H9 (cell line): ENCODE results near the gene PLBD1. TPM values are rescaled to one million over a fixed set of nuclear protein-coding genes. Genes with fewer than 3 reads are reported as not detected.

Source experiments
- DNase-seq: peaks from one replicate; pipeline ENCODE4 v3.0.0-alpha.2; 2017
- H2AFZ ChIP-seq: one replicate; pipeline ENCODE4 v1.6.1; 2013; ENCODE audit warnings: mild to moderate bottlenecking, low read length, control low read depth, moderate library complexity
- H2AK5ac ChIP-seq: 2 replicates; pipeline ENCODE4 v1.6.1; 2013; ENCODE audit warnings: low read length, control low read depth, mixed read lengths; ENCODE audit not compliant: insufficient read length
- H2BK120ac ChIP-seq: one replicate; pipeline ENCODE4 v1.6.1; 2013; ENCODE audit warnings: low read depth, mild to moderate bottlenecking, low read length, control low read depth, inconsistent platforms; ENCODE audit not compliant: poor library complexity, severe bottlenecking
- H2BK12ac ChIP-seq: 2 replicates; pipeline ENCODE4 v1.6.1; 2013; ENCODE audit warnings: low read length, control low read depth, mixed read lengths, low read depth; ENCODE audit not compliant: insufficient read length
- H2BK15ac ChIP-seq: 2 replicates; pipeline ENCODE4 v1.6.1; 2013; ENCODE audit warnings: low read depth, low read length, control low read depth
- H2BK20ac ChIP-seq: one replicate; pipeline ENCODE4 v1.6.1; 2013; ENCODE audit warnings: low read depth, mild to moderate bottlenecking, low read length, control low read depth, inconsistent platforms; ENCODE audit not compliant: poor library complexity, severe bottlenecking
- H2BK5ac ChIP-seq: 2 replicates; pipeline ENCODE4 v1.6.1; 2013; ENCODE audit warnings: low read length, control low read depth, mixed read lengths; ENCODE audit not compliant: insufficient read length
- H3K14ac ChIP-seq: 2 replicates; pipeline ENCODE4 v1.6.1; 2013; ENCODE audit warnings: low read length, control low read depth; ENCODE audit not compliant: insufficient read depth
- H3K18ac ChIP-seq: 2 replicates; pipeline ENCODE4 v1.6.1; 2013; ENCODE audit warnings: low read depth, mild to moderate bottlenecking, mixed read lengths, low read length, control low read depth; ENCODE audit not compliant: insufficient read length
- H3K23ac ChIP-seq: 2 replicates; pipeline ENCODE4 v1.6.1; 2013; ENCODE audit warnings: low read length, control low read depth, mixed read lengths, low read depth; ENCODE audit not compliant: insufficient read length
- H3K23me2 ChIP-seq: 2 replicates; pipeline ENCODE4 v1.6.1; 2013; ENCODE audit warnings: low read depth, mild to moderate bottlenecking, mixed read lengths, low read length, control low read depth; ENCODE audit not compliant: insufficient read length, poor library complexity, severe bottlenecking
- H3K27ac ChIP-seq: 2 replicates; pipeline ENCODE4 v1.5.1; 2013; ENCODE audit warnings: low read length, control low read depth, mixed read lengths, low read depth; ENCODE audit not compliant: insufficient read length
- H3K27me3 ChIP-seq: 2 replicates; pipeline ENCODE4 v1.6.1; 2013; ENCODE audit warnings: low read length, control low read depth, inconsistent platforms; ENCODE audit not compliant: insufficient read depth
- H3K4ac ChIP-seq: 2 replicates; pipeline ENCODE4 v1.6.1; 2013; ENCODE audit warnings: low read depth, mild to moderate bottlenecking, control low read depth, inconsistent platforms, low read length, moderate library complexity
- H3K4me1 ChIP-seq: 2 replicates; pipeline ENCODE4 v1.6.1; 2013; ENCODE audit warnings: low read length, control low read depth, inconsistent platforms; ENCODE audit not compliant: insufficient read depth
- H3K4me2 ChIP-seq: 2 replicates; pipeline ENCODE4 v1.6.1; 2013; ENCODE audit warnings: low read length, control low read depth, mixed read lengths; ENCODE audit not compliant: insufficient read length, insufficient read depth
- H3K56ac ChIP-seq: 2 replicates; pipeline ENCODE4 v1.6.1; 2013; ENCODE audit warnings: low read depth, mild to moderate bottlenecking, mixed read lengths, low read length, control low read depth; ENCODE audit not compliant: insufficient read length
- H3K79me1 ChIP-seq: 2 replicates; pipeline ENCODE4 v1.6.1; 2013; ENCODE audit warnings: low read depth, mild to moderate bottlenecking, moderate library complexity, low read length, control low read depth, inconsistent platforms; ENCODE audit not compliant: insufficient read depth, poor library complexity, severe bottlenecking
- H3K79me2 ChIP-seq: 2 replicates; pipeline ENCODE4 v1.6.1; 2013; ENCODE audit warnings: low read length, control low read depth, inconsistent platforms; ENCODE audit not compliant: insufficient read depth
- H3K9ac ChIP-seq: 2 replicates; pipeline ENCODE4 v1.6.1; 2013; ENCODE audit warnings: low read length, control low read depth, mixed read lengths; ENCODE audit not compliant: insufficient read length; ENCODE audit errors: extremely low read depth
- H3K9me3 ChIP-seq: one replicate; pipeline ENCODE4 v1.6.1; 2013; ENCODE audit warnings: low read depth, low read length, inconsistent platforms; ENCODE audit not compliant: control insufficient read depth
- H3T11ph ChIP-seq: one replicate; pipeline ENCODE4 v1.6.1; 2013; ENCODE audit warnings: mild to moderate bottlenecking, low read length, control low read depth, inconsistent platforms
- H4K20me1 ChIP-seq: one replicate; pipeline ENCODE4 v1.6.1; 2013; ENCODE audit not compliant: control insufficient read depth, insufficient read length, insufficient read depth
- H4K5ac ChIP-seq: 2 replicates; pipeline ENCODE4 v1.6.1; 2013; ENCODE audit warnings: low read depth, mild to moderate bottlenecking, mixed read lengths, low read length, control low read depth; ENCODE audit not compliant: insufficient read length
- H4K8ac ChIP-seq: replicated peaks from 2 replicates; pipeline ENCODE4 v1.6.1; 2013; ENCODE audit warnings: low read length, control low read depth, mixed read lengths, low read depth; ENCODE audit not compliant: insufficient read length
- H4K91ac ChIP-seq: 2 replicates; pipeline ENCODE4 v1.6.1; 2013; ENCODE audit warnings: low read depth, mild to moderate bottlenecking, moderate library complexity, mixed read lengths, low read length, control low read depth; ENCODE audit not compliant: insufficient read length
- H3K27ac Mint-ChIP-seq, 3 experiments: 2 replicates in 2 of 3; 3 replicates in 1 of 3; pipeline ENCODE4 v1.8.0; 2020 to 2021; ENCODE audit warnings: mixed read lengths in 3 of 3, mild to moderate bottlenecking in 1 of 3, moderate library complexity in 1 of 3
- H3K27me3 Mint-ChIP-seq: 2 replicates; pipeline ENCODE4 v1.8.0; 2021; ENCODE audit warnings: low read depth, mild to moderate bottlenecking, moderate library complexity, mixed read lengths
- H3K36me3 Mint-ChIP-seq, 3 experiments: 2 replicates in 2 of 3; 3 replicates in 1 of 3; pipeline ENCODE4 v1.8.0; 2020 to 2021; ENCODE audit warnings: low read depth in 3 of 3, mixed read lengths in 3 of 3; ENCODE audit not compliant: insufficient read depth in 1 of 3
- H3K4me1 Mint-ChIP-seq, 2 experiments: 2 replicates each; pipeline ENCODE4 v1.8.0; 2020; ENCODE audit warnings: mixed read lengths in 2 of 2
- H3K4me3 Mint-ChIP-seq, 2 experiments: 2 replicates in 1 of 2; 3 replicates in 1 of 2; pipeline ENCODE4 v1.8.0; 2020 to 2021; ENCODE audit warnings: mild to moderate bottlenecking in 2 of 2, mixed read lengths in 2 of 2, moderate library complexity in 1 of 2
- H3K9me3 Mint-ChIP-seq, 2 experiments: 2 replicates in 1 of 2; 3 replicates in 1 of 2; pipeline ENCODE4 v1.8.0; 2020; ENCODE audit warnings: mild to moderate bottlenecking in 2 of 2, mixed read lengths in 2 of 2, moderate library complexity in 1 of 2
- WGBS: extraction: QIAGEN DNeasy Blood & Tissue Kit; methylation state at CpG from one replicate; pipeline ENCODE4 v1.1.7; 2013; ENCODE audit warnings: missing lambda C conversion rate, low lambda C conversion rate, mixed read lengths; ENCODE audit not compliant: insufficient read length; ENCODE audit errors: extremely low coverage; 5-methylcytosine and 5-hydroxymethylcytosine counted together
- total RNA-seq: library from RNA; stranded (reverse); gene quantifications from 2 replicates; pipeline ENCODE4 v1.2.1, GENCODE V29; 2021
- TF ChIP-seq, protein P1 (sequence below): fragments of 200-600 bp; sonication (generic); conservative IDR thresholded peaks from 3 replicates; pipeline ENCODE4 v1.8.0; 2021; ENCODE audit warnings: antibody characterized with exemption, mild to moderate bottlenecking

The PLBD1 gene
- total RNA-seq, 1 experiment from 2014 or later: 15.5 TPM

DNA sequence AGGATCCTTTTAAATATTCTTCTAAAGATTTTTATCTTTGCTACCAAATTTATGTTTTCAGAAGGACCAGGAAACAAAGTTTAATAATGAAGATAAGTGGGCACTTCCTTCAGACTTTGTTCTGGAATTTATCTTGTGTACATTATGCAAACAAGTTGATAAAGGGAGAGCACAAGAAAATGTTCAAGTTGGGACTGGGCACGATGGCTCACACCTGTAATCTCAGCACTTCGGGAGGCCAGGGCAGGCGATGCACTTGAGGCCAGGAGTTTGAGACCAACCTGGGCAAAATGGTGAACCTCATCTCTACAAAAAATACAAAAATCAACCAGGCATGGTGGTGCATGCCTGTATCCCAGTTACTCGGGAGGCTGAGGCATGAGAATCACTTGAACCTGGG lies 4.6 kb downstream of the PLBD1 start:
- Histone ChIP-seq H2BK15ac (no peak overlapping the region), H3K9ac (no peak overlapping the region), H3K4ac (no peak overlapping the region), H3T11ph (no peak overlapping the region), H2BK12ac (no peak overlapping the region), H4K20me1 (no peaks in the 10 kb centered on the region), H3K56ac (no peak overlapping the region), H4K91ac (no peak overlapping the region), H3K23ac (no peak overlapping the region), H2BK20ac (no peak overlapping the region), H3K27me3 (no peaks in the 10 kb centered on the region), H3K9me3 (no peaks in the 10 kb centered on the region), H2AK5ac (no peak overlapping the region), H3K4me1 (no peaks in the 10 kb centered on the region), H4K8ac (no peak overlapping the region), H3K23me2 (peaks cover 3% of the 10 kb centered on the region), H3K79me2 (no peaks in the 10 kb centered on the region), H3K14ac (no peak overlapping the region), H3K79me1 (no peaks in the 10 kb centered on the region), H4K5ac (no peak overlapping the region), H3K27ac (no peak overlapping the region), H3K18ac (no peak overlapping the region), H2AFZ (no peak overlapping the region), H2BK120ac (no peak overlapping the region), H3K4me2 (no peak overlapping the region), H2BK5ac (no peak overlapping the region)
- H3K4me3 Mint-ChIP-seq: no peak overlapping the region
- H3K27ac Mint-ChIP-seq: no peak overlapping the region
- H3K9me3 Mint-ChIP-seq: no peaks in the 10 kb centered on the region; a peak in 1 of 5 replicates
- DNase-seq: no peak
- H3K4me1 Mint-ChIP-seq: peaks cover 5 to 13% of the 10 kb centered on the region in 2 experiments
- H3K36me3 Mint-ChIP-seq: no peaks in the 10 kb centered on the region; a peak in 2 of 7 replicates
- no CpG with 5 or more reads among the region's 4 CpGs for WGBS
- H3K27me3 Mint-ChIP-seq: no peaks in the 10 kb centered on the region
- TF ChIP-seq, protein P1, sequence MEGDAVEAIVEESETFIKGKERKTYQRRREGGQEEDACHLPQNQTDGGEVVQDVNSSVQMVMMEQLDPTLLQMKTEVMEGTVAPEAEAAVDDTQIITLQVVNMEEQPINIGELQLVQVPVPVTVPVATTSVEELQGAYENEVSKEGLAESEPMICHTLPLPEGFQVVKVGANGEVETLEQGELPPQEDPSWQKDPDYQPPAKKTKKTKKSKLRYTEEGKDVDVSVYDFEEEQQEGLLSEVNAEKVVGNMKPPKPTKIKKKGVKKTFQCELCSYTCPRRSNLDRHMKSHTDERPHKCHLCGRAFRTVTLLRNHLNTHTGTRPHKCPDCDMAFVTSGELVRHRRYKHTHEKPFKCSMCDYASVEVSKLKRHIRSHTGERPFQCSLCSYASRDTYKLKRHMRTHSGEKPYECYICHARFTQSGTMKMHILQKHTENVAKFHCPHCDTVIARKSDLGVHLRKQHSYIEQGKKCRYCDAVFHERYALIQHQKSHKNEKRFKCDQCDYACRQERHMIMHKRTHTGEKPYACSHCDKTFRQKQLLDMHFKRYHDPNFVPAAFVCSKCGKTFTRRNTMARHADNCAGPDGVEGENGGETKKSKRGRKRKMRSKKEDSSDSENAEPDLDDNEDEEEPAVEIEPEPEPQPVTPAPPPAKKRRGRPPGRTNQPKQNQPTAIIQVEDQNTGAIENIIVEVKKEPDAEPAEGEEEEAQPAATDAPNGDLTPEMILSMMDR: no peak
